ENCODE data around the gene KDM1B.

KDM1B gene

GRCh38 chr6:18136260-18136659, 19.0 kb upstream of the KDM1B start:
- TF ChIP-seq CTCF (IDR thresholded peaks at IDR 0.05; ENCODE audit: low read depth, low read length, missing control alignments) = no peak
- no peak overlapping the region for H3K4me3 ChIP-seq (replicated peaks; ENCODE audit: low read depth, low read length)
- no peak for DNase-seq (ENCODE audit: extremely low read depth, low read depth)

GRCh38 chr6:18138906-18139305, 16.3 kb upstream of the KDM1B start:
- no peak for TF ChIP-seq CTCF (IDR thresholded peaks at IDR 0.05; ENCODE audit: low read depth, low read length, missing control alignments)
- DNase-seq (ENCODE audit: extremely low read depth, low read depth) = no peak
- no peak overlapping the region for H3K4me3 ChIP-seq (replicated peaks; ENCODE audit: low read depth, low read length)

- no peak for TF ChIP-seq CTCF (IDR thresholded peaks at IDR 0.05; ENCODE audit: low read depth, low read length, missing control alignments)
- no peak overlapping the region for H3K4me3 ChIP-seq (replicated peaks; ENCODE audit: low read depth, low read length)
- no peak for DNase-seq (ENCODE audit: extremely low read depth, low read depth)
Observed at GRCh38 chr6:18139935-18140621, 15.1 kb upstream of the KDM1B start.

- no peak overlapping the region for H3K4me3 ChIP-seq (replicated peaks; ENCODE audit: low read depth, low read length)
- no peak for DNase-seq (ENCODE audit: extremely low read depth, low read depth)
- no peak for TF ChIP-seq CTCF (IDR thresholded peaks at IDR 0.05; ENCODE audit: low read depth, low read length, missing control alignments)
Observed at GRCh38 chr6:18141805-18142590, 13.2 kb upstream of the KDM1B start.

GRCh38 chr6:18142591-18142861, 12.7 kb upstream of the KDM1B start:
- DNase-seq (ENCODE audit: extremely low read depth, low read depth) = no peak
- TF ChIP-seq CTCF (IDR thresholded peaks at IDR 0.05; ENCODE audit: low read depth, low read length, missing control alignments) = no peak
- H3K4me3 ChIP-seq (replicated peaks; ENCODE audit: low read depth, low read length) = no peak overlapping the region

- DNase-seq (ENCODE audit: extremely low read depth, low read depth) = no peak
- no peak for TF ChIP-seq CTCF (IDR thresholded peaks at IDR 0.05; ENCODE audit: low read depth, low read length, missing control alignments)
- no peak overlapping the region for H3K4me3 ChIP-seq (replicated peaks; ENCODE audit: low read depth, low read length)
Observed at GRCh38 chr6:18147160-18147559, 8.1 kb upstream of the KDM1B start.
